ENCODE results near the gene PCBP3.
"Not testable (repeated sequence)": the region's sequence is repeated elsewhere in the genome, so short reads cannot be mapped to it uniquely, and the experiment has no call there.

Gene PCBP3

GRCh38 chr21:45822429-45823099, 179.0 kb downstream of the PCBP3 start:
- DNase-seq (ENCODE audit: extremely low read depth in 1 of 2, low read depth in 1 of 2) = no peak

- no peak for DNase-seq (ENCODE audit: extremely low read depth in 1 of 2, low read depth in 1 of 2)
Observed at GRCh38 chr21:45823100-45823681, 179.7 kb downstream of the PCBP3 start.

- no peak for DNase-seq (ENCODE audit: extremely low read depth in 1 of 2, low read depth in 1 of 2)
Observed at GRCh38 chr21:45824546-45825215, 181.2 kb downstream of the PCBP3 start.

- DNase-seq (ENCODE audit: extremely low read depth in 1 of 2, low read depth in 1 of 2) = no peak
Observed at GRCh38 chr21:45825219-45825618, 181.7 kb downstream of the PCBP3 start.

GRCh38 chr21:45826676-45827301, 183.3 kb downstream of the PCBP3 start:
- no peak for DNase-seq (ENCODE audit: extremely low read depth in 1 of 2, low read depth in 1 of 2)

- DNase-seq (ENCODE audit: extremely low read depth in 1 of 2, low read depth in 1 of 2) = no peak
Observed at GRCh38 chr21:45827302-45827692, 183.8 kb downstream of the PCBP3 start.

- no peak for DNase-seq (ENCODE audit: extremely low read depth in 1 of 2, low read depth in 1 of 2)
Observed at GRCh38 chr21:45827881-45828579, 184.5 kb downstream of the PCBP3 start.

GRCh38 chr21:45828580-45829570, 185.3 kb downstream of the PCBP3 start:
- no peak for DNase-seq (ENCODE audit: extremely low read depth in 1 of 2, low read depth in 1 of 2)

- DNase-seq (ENCODE audit: extremely low read depth in 1 of 2, low read depth in 1 of 2) = no peak
Observed at GRCh38 chr21:45829668-45830067, 186.1 kb downstream of the PCBP3 start.

- no peak for DNase-seq (ENCODE audit: extremely low read depth in 1 of 2, low read depth in 1 of 2)
Observed at GRCh38 chr21:45830221-45830640, 186.7 kb downstream of the PCBP3 start.

GRCh38 chr21:45830720-45831366, 187.3 kb downstream of the PCBP3 start:
- DNase-seq (ENCODE audit: extremely low read depth in 1 of 2, low read depth in 1 of 2) = no peak

- no peak for DNase-seq (ENCODE audit: extremely low read depth in 1 of 2, low read depth in 1 of 2)
Observed at GRCh38 chr21:45831991-45832740, 188.6 kb downstream of the PCBP3 start.

GRCh38 chr21:45832741-45833235, 189.3 kb downstream of the PCBP3 start:
- DNase-seq (ENCODE audit: extremely low read depth in 1 of 2, low read depth in 1 of 2) = not testable (repeated sequence)

- no peak for DNase-seq (ENCODE audit: extremely low read depth in 1 of 2, low read depth in 1 of 2)
Observed at GRCh38 chr21:45833414-45833813, 189.9 kb downstream of the PCBP3 start.

- no peak for DNase-seq (ENCODE audit: extremely low read depth in 1 of 2, low read depth in 1 of 2)
Observed at GRCh38 chr21:45834026-45834715, 190.6 kb downstream of the PCBP3 start.

- no peak for DNase-seq (ENCODE audit: extremely low read depth in 1 of 2, low read depth in 1 of 2)
Observed at GRCh38 chr21:45834821-45835293, 191.3 kb downstream of the PCBP3 start.

GRCh38 chr21:45835301-45836267, 192.1 kb downstream of the PCBP3 start:
- no peak for DNase-seq (ENCODE audit: extremely low read depth in 1 of 2, low read depth in 1 of 2)
